ENCODE results near the gene VPS37D. TPM values are rescaled to one million over a fixed set of nuclear protein-coding genes. Genes with fewer than 3 reads are reported as not detected.

VPS37D gene
- total and polyA plus RNA-seq, 2 of the 4 experiments (the other 2 are of a cell fraction), result 2.3 to 3.1 TPM

- Histone ChIP-seq H4K8ac (ENCODE audit: low read depth in 2 of 2, low read length in 2 of 2) (no peak overlapping the region), H2BK20ac (ENCODE audit: low read depth, low read length) (no peak overlapping the region), H4K20me1 (ENCODE audit: insufficient read depth, low read length) (no peaks in the 10 kb centered on the region), H3K18ac (ENCODE audit: low read depth, low read length) (no peak overlapping the region), H3K4me2 (ENCODE audit: low read depth, low read length) (no peak overlapping the region), H3K9ac (ENCODE audit: low read depth, low read length) (no peak overlapping the region), H3K9me1 (ENCODE audit: insufficient read depth, low read length) (no peaks in the 10 kb centered on the region), H2BK5ac (ENCODE audit: low read depth, low read length, poor library complexity, severe bottlenecking) (no peak overlapping the region), H3K14ac (replicated peaks; ENCODE audit: low read depth, low read length) (no peak overlapping the region), H3K23ac (ENCODE audit: low read depth, low read length) (no peak overlapping the region), H3K9me3 (ENCODE audit: control insufficient read depth, insufficient read depth, low read length) (no peaks in the 10 kb centered on the region), H3K27ac (ENCODE audit: insufficient read depth, low read length) (no peak overlapping the region), H3K27me3 (ENCODE audit: control insufficient read depth, insufficient read depth, low read length) (peaks cover 61% of the 10 kb centered on the region), H3K79me1 (ENCODE audit: low read depth in 1 of 2, low read length in 2 of 2) (no peaks in the 10 kb centered on the region), H2BK120ac (ENCODE audit: low read depth, low read length) (no peak overlapping the region), H2AK9ac (replicated peaks; ENCODE audit: low read depth, low read length, poor library complexity) (no peak overlapping the region), H3K4me3 (ENCODE audit: insufficient read depth, low read depth, low read length) (no peak overlapping the region), H3K56ac (ENCODE audit: extremely low read depth, insufficient read depth, low read length) (no peak overlapping the region), H2AK5ac (ENCODE audit: low read depth, low read length) (no peak overlapping the region), H2BK15ac (ENCODE audit: low read depth, low read length) (no peak overlapping the region), H4K5ac (ENCODE audit: low read depth, low read length) (no peak overlapping the region), H3K4ac (ENCODE audit: low read depth, low read length) (no peak overlapping the region), H2AFZ (replicated peaks; ENCODE audit: low read length, poor library complexity) (no peak overlapping the region), H4K91ac (ENCODE audit: insufficient read depth, low read depth, low read length) (no peak overlapping the region), H3K4me1 (ENCODE audit: control insufficient read depth, insufficient read depth, low read length) (peaks cover 5% of the 10 kb centered on the region; the same call in 1 of the 2 replicates), H3K36me3 (ENCODE audit: control insufficient read depth, insufficient read depth, low read length) (no peaks in the 10 kb centered on the region)
- POLR2A ChIA-PET (ENCODE audit: unreplicated experiment), result no interaction called here
- intact Hi-C loops (cut with micrococcal nuclease) (no loop called here), in situ Hi-C loops (cut with MboI; ENCODE audit: low sequenced_read_pairs) (no loop called here), dilution Hi-C loops (cut with HindIII; ENCODE audit: low sequenced_read_pairs, unreplicated experiment) (no loop called here)
- TF ChIP-seq USF2 (IDR thresholded peaks at IDR 0.05; ENCODE audit: low read depth, low read length), result no peak
- TF ChIP-seq POLR2A (IDR thresholded peaks at IDR 0.05; ENCODE audit: low read depth, low read length), result no peak
- TF ChIP-seq MAFK (IDR thresholded peaks at IDR 0.05; ENCODE audit: low read depth, low read length), result no peak
- TF ChIP-seq MXI1 (IDR thresholded peaks at IDR 0.05; ENCODE audit: borderline replicate concordance, low read depth, low read length), result no peak
- TF ChIP-seq CEBPB (IDR thresholded peaks at IDR 0.05; ENCODE audit: low read depth, low read length), result no peak
- BruUV-seq (replicated peaks), result no TSS peak
- ATAC-seq (ENCODE audit: low read depth) (no peak), DNase-seq (no peak)
- CTCF ChIA-PET, result interaction anchor here (1.8 kb wide), 1 partner anchor 8 kb away, joined by 6 read pairs; no protein-coding TSS in a partner anchor
- 58% methylated on average over 5 of the region's 7 CpGs; no CpG with 5 or more reads in 1 of the 2 experiments for WGBS, 2 experiments (ENCODE audit: extremely low coverage in 2 of 2, insufficient read length in 1 of 2)
Measured at GRCh38 chr7:73621168-73622063, 46.2 kb upstream of the VPS37D start.

Measured in IMR-90 (cell line).